ENCODE results near the gene LAMA3. TPM values are rescaled to one million over a fixed set of nuclear protein-coding genes. Genes with fewer than 3 reads are reported as not detected.

LAMA3 gene
- total and polyA plus RNA-seq, 2 of the 13 experiments (the other 11 are each of a cell fraction or from before 2014, with no cell fraction given), result 0.45 to 2.2 TPM

GRCh38 chr18:23752796-23753195 is 63.5 kb downstream of the LAMA3 start:
- FAIRE-seq, result no peak
- Histone ChIP-seq H3K4me1 (ENCODE audit: insufficient read depth, low read length) (no peaks in the 10 kb centered on the region), H3K27ac (ENCODE audit: extremely low read length, insufficient read depth, low read length) (no peak overlapping the region), H3K4me2 (ENCODE audit: low read depth, low read length) (no peak overlapping the region), H4K20me1 (ENCODE audit: insufficient read depth, low read length) (no peaks in the 10 kb centered on the region), H3K9me3 (ENCODE audit: low read length) (no peaks in the 10 kb centered on the region), H3K4me3 (replicated peaks in 1 of 3; ENCODE audit: insufficient read depth in 1 of 3, low read depth in 2 of 3, low read length in 3 of 3) (no peak overlapping the region), H2AFZ (ENCODE audit: low read length) (no peak overlapping the region), H3K36me3 (replicated peaks in 1 of 2; ENCODE audit: control insufficient read depth in 1 of 2, insufficient read depth in 2 of 2, low read length in 2 of 2) (no peaks in the 10 kb centered on the region), H3K27me3 (ENCODE audit: control insufficient read depth in 1 of 2, insufficient read depth in 2 of 2, low read length in 2 of 2) (peaks cover 0 to 4% of the 10 kb centered on the region in 2 experiments; a peak in 1 of 5 replicates), H3K79me2 (ENCODE audit: insufficient read depth, low read length) (no peaks in the 10 kb centered on the region), H3K9ac (ENCODE audit: insufficient read depth, low read depth, low read length) (no peak overlapping the region)
- 57% methylated on average over 1 of the region's 1 CpG for WGBS (ENCODE audit: low lambda C conversion rate)
- intact Hi-C loops (cut with micrococcal nuclease; ENCODE audit: unreplicated experiment) (no loop called here), in situ Hi-C loops (cut with HindIII; ENCODE audit: extremely low pct_ligation_motif_present, low pct_unique_long_range_greater_than_20kb) (no loop called here)
- no TSS peak for BruUV-seq (replicated peaks)
- no peak for ATAC-seq
- no peak for DNase-seq (ENCODE audit: low spot score)
- CTCF ChIA-PET (ENCODE audit: low intra/inter-chr PET ratio, low total read pairs), result no interaction called here
- POLR2A ChIA-PET, result interaction anchor here (0.6 kb wide), 1 partner anchor 88 kb away, joined by 4 read pairs; no protein-coding TSS in a partner anchor
- TF ChIP-seq ZNF260 (CRISPR knock-in tag; IDR thresholded peaks at IDR 0.05; ENCODE audit: borderline replicate concordance, low read depth) (no peak), ZSCAN29 (CRISPR knock-in tag; conservative IDR thresholded peaks at IDR 0.05) (no peak), ZNF704 (CRISPR knock-in tag; IDR thresholded peaks at IDR 0.05; ENCODE audit: borderline replicate concordance) (no peak), ZNF788 (CRISPR knock-in tag; IDR thresholded peaks at IDR 0.05; ENCODE audit: borderline replicate concordance) (no peak), BCL3 (CRISPR knock-in tag; IDR thresholded peaks at IDR 0.05) (no peak), HNF1A (IDR thresholded peaks at IDR 0.05; ENCODE audit: low read depth) (no peak), HNF1A (CRISPR knock-in tag; IDR thresholded peaks at IDR 0.05; ENCODE audit: borderline replicate concordance) (no peak), MED1 (CRISPR knock-in tag; IDR thresholded peaks at IDR 0.05) (no peak), ZNF34 (CRISPR knock-in tag; IDR thresholded peaks at IDR 0.05; ENCODE audit: borderline replicate concordance) (no peak), MBD4 (IDR thresholded peaks at IDR 0.05; ENCODE audit: borderline replicate concordance, low read length) (no peak), RNF219 (CRISPR knock-in tag; IDR thresholded peaks at IDR 0.05) (no peak), ZNF329 (CRISPR knock-in tag; IDR thresholded peaks at IDR 0.05; ENCODE audit: low read depth) (no peak), ZNF225 (CRISPR knock-in tag; IDR thresholded peaks at IDR 0.05) (no peak), ZNF251 (CRISPR knock-in tag; IDR thresholded peaks at IDR 0.05) (no peak)
